Stimulated activated naive B cell treated with anti-CD40 and anti-IgM and Interleukin-4, amounts not matched to agents 10 μg/mL and 1 μg/mL and 100 μg/mL, for 72 hours (primary cell): Measurements from ENCODE around the gene CNTF.

Experiments used
- ATAC-seq, 2 donors: fragments of 150-1000 bp; cut with Tn5 transposase; replicated peaks; 2 replicates each; pipeline ENCODE4 v1.10.0; 2021; ENCODE audit warnings: moderate library complexity in 1 of 2
- DNase-seq: peaks from one replicate; pipeline ENCODE4 v3.0.0; 2021
- H3K27ac Mint-ChIP-seq: one replicate; pipeline ENCODE4 v1.8.0; 2022; ENCODE audit warnings: mild to moderate bottlenecking, mixed read lengths
- H3K27me3 Mint-ChIP-seq, 2 donors: one replicate each; pipeline ENCODE4 v1.8.0; 2022; ENCODE audit warnings: mixed read lengths in 2 of 2
- H3K36me3 Mint-ChIP-seq, 2 donors: one replicate each; pipeline ENCODE4 v1.8.0; 2022; ENCODE audit warnings: mixed read lengths in 2 of 2, mild to moderate bottlenecking in 1 of 2
- H3K4me1 Mint-ChIP-seq, 2 donors: one replicate each; pipeline ENCODE4 v1.8.0; 2022; ENCODE audit warnings: mixed read lengths in 2 of 2, mild to moderate bottlenecking in 1 of 2
- H3K4me3 Mint-ChIP-seq, 2 donors: one replicate each; pipeline ENCODE4 v1.8.0; 2022; ENCODE audit warnings: mild to moderate bottlenecking in 2 of 2, mixed read lengths in 2 of 2, moderate library complexity in 1 of 2
- H3K9me3 Mint-ChIP-seq, 2 donors: one replicate each; pipeline ENCODE4 v1.8.0; 2022; ENCODE audit warnings: mixed read lengths in 2 of 2, mild to moderate bottlenecking in 1 of 2

Gene CNTF

DNA sequence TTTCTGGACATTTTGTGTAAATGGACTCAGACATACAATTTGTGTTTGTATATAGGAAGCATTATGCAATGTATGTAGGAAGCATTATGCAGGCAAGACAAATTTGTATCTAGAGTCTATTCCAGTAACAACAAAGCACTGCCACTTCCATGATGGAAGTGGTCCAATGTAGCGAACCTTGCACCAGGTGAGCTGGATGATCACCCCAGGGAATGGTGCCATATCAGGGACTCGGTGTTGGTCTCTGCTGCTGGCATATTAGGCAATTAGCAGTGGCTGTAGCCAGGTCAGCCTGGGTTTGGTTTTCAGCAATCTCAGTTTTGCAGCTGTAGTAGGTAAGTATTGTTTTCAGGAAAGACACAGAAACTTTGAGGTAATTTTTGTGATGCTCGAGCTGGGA is 30.8 kb upstream of the CNTF start:
- no peak overlapping the region for H3K27ac Mint-ChIP-seq
- no peak for DNase-seq
- H3K4me1 Mint-ChIP-seq = peaks cover 32 to 71% of the 10 kb centered on the region in 2 donors
- H3K27me3 Mint-ChIP-seq = no peaks in the 10 kb centered on the region
- H3K4me3 Mint-ChIP-seq = no peak overlapping the region
- no peak for ATAC-seq
- H3K36me3 Mint-ChIP-seq = peaks cover 43 to 59% of the 10 kb centered on the region in 2 donors
- peaks cover 0 to 2% of the 10 kb centered on the region in 2 donors for H3K9me3 Mint-ChIP-seq

DNA sequence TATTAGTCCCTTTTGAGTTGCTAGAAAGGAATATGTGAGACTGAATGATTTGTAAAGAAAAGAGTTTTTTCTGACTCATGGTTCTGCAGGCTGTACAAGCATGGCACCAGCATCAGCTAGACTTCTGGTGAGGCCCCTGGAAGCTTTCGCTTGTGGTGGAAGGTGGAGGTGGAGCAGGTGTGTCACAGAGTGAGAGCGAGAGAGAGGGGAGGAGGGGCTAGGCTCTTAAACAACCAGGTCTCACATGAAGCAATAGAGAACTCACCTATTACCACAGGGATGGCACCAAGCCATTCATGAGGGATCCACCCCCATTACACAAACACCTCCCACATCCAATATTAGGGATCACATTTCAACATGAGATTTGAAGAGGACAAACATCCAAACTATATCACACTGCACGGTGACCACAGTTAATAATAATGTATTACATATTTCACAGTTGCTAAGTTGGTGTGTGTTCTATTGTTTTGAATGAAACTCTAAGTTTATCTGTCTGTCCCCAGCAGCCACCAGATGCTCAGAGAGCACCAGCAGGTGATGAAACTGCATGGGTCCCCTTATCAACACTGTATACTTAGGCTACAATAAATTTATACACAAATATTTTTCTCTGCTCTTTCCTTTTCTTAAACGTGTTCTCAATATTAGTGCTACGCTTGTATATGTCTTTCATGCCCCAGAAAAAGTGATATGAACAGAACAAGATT is 29.5 kb upstream of the CNTF start:
- ATAC-seq (peak in 1 of 2 donors; percentile 8), DNase-seq (no peak)
- peaks cover 36 to 74% of the 10 kb centered on the region in 2 donors for H3K4me1 Mint-ChIP-seq
- no peaks in the 10 kb centered on the region for H3K27me3 Mint-ChIP-seq
- no peak overlapping the region for H3K4me3 Mint-ChIP-seq
- peak overlapping the region; percentile 74 for H3K27ac Mint-ChIP-seq
- peaks cover 40 to 54% of the 10 kb centered on the region in 2 donors for H3K36me3 Mint-ChIP-seq
- H3K9me3 Mint-ChIP-seq = no peaks in the 10 kb centered on the region

DNA sequence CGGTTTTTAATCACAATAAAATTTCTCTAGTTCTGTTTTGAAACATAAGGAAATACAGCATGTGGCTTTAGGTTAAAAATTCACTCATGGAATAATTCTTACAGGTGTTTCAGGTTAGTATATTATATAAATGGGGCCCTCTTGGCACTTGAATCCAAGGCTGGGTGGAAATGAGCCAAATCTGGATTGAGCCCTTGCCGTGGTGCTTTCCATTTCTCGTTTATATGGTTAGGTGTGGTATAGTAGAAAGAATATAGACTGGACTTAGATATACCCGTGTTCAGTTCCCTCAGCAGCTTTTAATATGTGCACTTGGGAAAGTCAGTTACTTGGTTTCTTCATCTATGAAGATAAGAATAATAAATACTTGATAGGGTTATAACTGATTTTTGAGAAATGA is 27.6 kb upstream of the CNTF start:
- no peak overlapping the region for H3K27ac Mint-ChIP-seq
- H3K4me3 Mint-ChIP-seq = no peak overlapping the region
- H3K27me3 Mint-ChIP-seq = no peaks in the 10 kb centered on the region
- ATAC-seq (no peak), DNase-seq (no peak)
- H3K36me3 Mint-ChIP-seq = peaks cover 48 to 64% of the 10 kb centered on the region in 2 donors
- peaks cover 40 to 81% of the 10 kb centered on the region in 2 donors for H3K4me1 Mint-ChIP-seq
- no peaks in the 10 kb centered on the region for H3K9me3 Mint-ChIP-seq

DNA sequence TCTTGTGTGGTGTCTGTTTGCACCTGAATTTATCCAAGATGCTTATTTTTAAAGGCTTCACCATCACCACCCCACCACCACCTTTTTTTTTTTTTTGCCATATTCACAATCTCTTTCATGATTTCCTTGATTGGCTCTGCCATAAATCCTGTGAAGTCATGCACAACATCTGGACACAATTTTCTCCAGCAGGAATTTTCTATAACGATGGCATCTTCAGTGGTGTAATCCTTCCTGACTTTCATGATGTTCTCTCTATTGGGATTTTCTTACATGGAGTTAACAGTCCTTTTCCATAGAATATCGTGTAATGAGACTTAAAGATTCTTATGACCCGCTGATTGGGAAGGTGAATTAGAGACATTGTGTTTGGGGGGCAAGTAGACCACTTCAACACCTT is 25.8 kb upstream of the CNTF start:
- DNase-seq (no peak), ATAC-seq (no peak)
- H3K4me3 Mint-ChIP-seq = peak overlapping the region; percentile 5 to 58
- H3K27me3 Mint-ChIP-seq = no peaks in the 10 kb centered on the region
- peak overlapping the region; percentile 82 for H3K27ac Mint-ChIP-seq
- H3K9me3 Mint-ChIP-seq = no peaks in the 10 kb centered on the region
- peaks cover 46 to 88% of the 10 kb centered on the region in 2 donors for H3K4me1 Mint-ChIP-seq
- peaks cover 47 to 61% of the 10 kb centered on the region in 2 donors for H3K36me3 Mint-ChIP-seq

DNA sequence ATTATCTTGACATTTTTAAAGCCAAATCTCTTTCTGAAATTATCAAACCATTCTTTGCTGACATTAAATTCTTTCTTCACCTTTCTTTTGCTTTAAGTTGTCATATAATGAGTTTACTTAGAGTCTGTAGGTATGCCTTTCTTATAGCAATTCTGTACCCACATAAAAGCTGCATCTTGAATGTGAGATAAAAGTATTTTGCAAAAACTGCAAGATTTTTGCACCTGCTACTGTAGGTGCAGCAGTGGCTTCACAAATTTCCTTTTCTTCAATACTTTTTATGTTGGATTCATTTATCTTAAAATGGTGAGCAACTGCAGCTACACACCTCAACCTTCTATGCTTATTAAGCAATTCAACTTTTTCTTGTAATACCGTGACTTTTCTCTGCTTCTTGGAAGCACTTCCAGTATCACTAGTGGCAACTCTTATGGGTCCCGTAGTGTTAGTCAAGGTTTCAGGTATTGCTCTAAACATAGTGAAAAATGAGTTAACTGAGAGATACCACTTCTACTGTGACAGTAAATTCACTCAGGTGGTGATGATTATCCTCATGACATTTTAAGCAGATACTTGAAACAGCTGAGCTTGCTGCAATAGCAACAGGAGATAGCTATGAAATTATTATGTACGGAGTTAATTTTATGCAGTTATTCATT is 24.9 kb upstream of the CNTF start:
- no peaks in the 10 kb centered on the region for H3K9me3 Mint-ChIP-seq
- DNase-seq (no peak), ATAC-seq (peak; percentile 15 to 31)
- peak overlapping the region; percentile 11 for H3K27ac Mint-ChIP-seq
- H3K4me1 Mint-ChIP-seq = peaks cover 43 to 88% of the 10 kb centered on the region in 2 donors
- H3K27me3 Mint-ChIP-seq = no peaks in the 10 kb centered on the region
- peak overlapping the region in 1 of 2 donors; percentile 30 for H3K4me3 Mint-ChIP-seq
- H3K36me3 Mint-ChIP-seq = peaks cover 52 to 62% of the 10 kb centered on the region in 2 donors

DNA sequence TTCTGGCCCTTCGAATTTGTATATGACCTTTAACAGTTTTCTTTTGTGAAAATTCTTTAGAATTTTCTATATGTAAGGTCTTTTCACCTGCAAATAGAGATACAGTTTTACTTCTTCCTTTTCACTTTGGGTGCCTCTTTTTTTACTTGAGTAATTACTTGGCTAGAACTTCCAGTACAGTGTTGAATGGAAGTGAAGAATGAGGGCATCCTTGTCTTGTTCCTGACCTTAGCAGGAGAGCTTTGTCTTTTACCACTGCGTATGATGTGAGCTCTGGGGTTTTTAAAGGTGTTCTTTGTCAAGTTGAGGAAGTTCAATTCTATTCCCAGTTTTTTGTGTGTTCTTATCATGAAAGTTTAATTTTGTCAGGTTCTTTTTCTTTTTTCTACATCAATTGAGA is 22.0 kb upstream of the CNTF start:
- H3K4me1 Mint-ChIP-seq = peaks cover 59 to 93% of the 10 kb centered on the region in 2 donors
- DNase-seq (no peak), ATAC-seq (peak; percentile 86 to 88)
- peak overlapping the region; percentile 86 for H3K27ac Mint-ChIP-seq
- H3K27me3 Mint-ChIP-seq = no peaks in the 10 kb centered on the region
- H3K9me3 Mint-ChIP-seq = peaks cover 0 to 1% of the 10 kb centered on the region in 2 donors
- peak overlapping the region; percentile 75 to 86 for H3K4me3 Mint-ChIP-seq
- H3K36me3 Mint-ChIP-seq = peaks cover 63 to 78% of the 10 kb centered on the region in 2 donors

DNA sequence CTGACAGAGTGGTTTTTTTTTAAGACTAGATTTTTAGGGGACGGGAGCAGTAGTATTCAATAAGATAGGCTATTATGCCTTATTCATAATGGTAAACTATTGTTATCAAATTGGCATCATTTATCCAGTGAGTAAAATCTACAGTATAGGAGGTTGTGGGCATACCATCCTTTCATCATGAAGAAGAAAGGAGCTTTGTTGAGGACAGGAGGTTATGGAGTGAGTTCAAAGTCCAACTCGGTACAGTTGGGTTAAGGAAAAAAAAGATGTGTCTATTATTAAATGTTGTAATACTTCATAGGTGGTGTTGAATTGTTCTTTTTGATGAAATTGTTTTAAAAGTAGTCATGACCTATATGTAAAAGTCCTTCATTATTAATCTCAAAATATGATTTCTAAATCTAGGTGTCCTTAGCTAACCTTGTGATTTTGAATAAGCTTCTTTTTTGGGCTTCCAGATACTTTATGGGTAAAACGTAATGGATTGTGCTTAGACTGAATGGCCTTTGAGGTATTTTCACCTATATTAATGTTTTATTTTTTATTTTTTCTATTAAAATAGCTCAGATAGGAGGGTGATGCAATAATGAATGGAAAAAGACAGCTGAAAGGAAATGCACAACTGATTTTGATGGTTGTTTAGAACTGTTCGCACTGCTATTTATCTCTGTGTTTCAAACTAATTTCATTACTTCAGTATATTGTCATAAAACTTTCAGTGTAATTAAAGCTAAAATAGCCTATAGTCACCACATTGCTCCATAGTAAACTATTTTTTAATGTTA is 15.3 kb upstream of the CNTF start:
- Mint-ChIP-seq H3K4me3 (peak overlapping the region; percentile 10 to 83), H3K27me3 (no peaks in the 10 kb centered on the region), H3K27ac (peak overlapping the region; percentile 91), H3K9me3 (peaks cover 0 to 5% of the 10 kb centered on the region in 2 donors), H3K36me3 (peaks cover 69 to 74% of the 10 kb centered on the region in 2 donors), H3K4me1 (peaks cover 44 to 80% of the 10 kb centered on the region in 2 donors)
- no peak for ATAC-seq
- no peak for DNase-seq

DNA sequence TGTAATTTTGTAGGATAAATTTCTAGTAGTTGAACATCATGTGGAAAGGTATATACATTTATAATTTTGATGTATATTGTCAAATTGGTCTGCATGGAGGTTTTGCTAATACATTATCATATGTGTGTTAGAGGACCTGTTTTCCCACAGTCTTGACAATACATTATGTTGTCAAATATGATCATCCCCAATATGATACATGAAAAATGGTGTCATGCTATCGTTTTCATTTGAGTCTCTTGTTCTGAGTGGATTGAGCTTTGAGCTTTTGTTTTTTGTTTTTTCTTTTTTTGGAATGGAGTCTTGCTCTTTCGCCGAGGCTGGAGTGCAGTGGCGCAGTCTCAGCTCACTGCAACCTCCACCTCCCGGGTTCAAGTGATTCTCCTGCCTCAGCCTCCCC is 14.1 kb upstream of the CNTF start:
- peaks cover 63 to 68% of the 10 kb centered on the region in 2 donors for H3K36me3 Mint-ChIP-seq
- H3K9me3 Mint-ChIP-seq = peaks cover 0 to 5% of the 10 kb centered on the region in 2 donors
- DNase-seq = no peak
- peaks cover 36 to 68% of the 10 kb centered on the region in 2 donors for H3K4me1 Mint-ChIP-seq
- peak overlapping the region; percentile 42 for H3K27ac Mint-ChIP-seq
- H3K27me3 Mint-ChIP-seq = no peaks in the 10 kb centered on the region
- H3K4me3 Mint-ChIP-seq = no peak overlapping the region
- no peak for ATAC-seq

DNA sequence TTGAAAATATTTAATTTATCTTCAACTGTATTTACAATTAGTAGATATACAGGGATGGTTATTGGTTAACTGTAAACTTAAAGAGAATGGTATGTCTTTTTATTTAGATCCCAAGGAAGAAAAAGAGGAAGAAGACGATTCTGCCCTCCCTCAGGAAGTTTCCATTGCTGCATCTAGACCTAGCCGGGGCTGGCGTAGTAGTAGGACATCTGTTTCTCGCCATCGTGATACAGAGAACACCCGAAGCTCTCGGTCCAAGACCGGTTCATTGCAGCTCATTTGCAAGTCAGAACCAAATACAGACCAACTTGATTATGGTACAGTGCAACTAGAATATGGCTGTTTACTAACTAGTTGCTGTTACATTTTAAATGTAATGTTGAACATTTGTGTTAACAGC is 12.7 kb upstream of the CNTF start:
- peak overlapping the region; percentile 59 for H3K27ac Mint-ChIP-seq
- DNase-seq = no peak
- ATAC-seq = peak; percentile 53 to 59
- peaks cover 61 to 63% of the 10 kb centered on the region in 2 donors for H3K36me3 Mint-ChIP-seq
- peaks cover 28 to 62% of the 10 kb centered on the region in 2 donors for H3K4me1 Mint-ChIP-seq
- H3K27me3 Mint-ChIP-seq = no peaks in the 10 kb centered on the region
- peak overlapping the region; percentile 44 to 59 for H3K4me3 Mint-ChIP-seq
- peaks cover 0 to 5% of the 10 kb centered on the region in 2 donors for H3K9me3 Mint-ChIP-seq

DNA sequence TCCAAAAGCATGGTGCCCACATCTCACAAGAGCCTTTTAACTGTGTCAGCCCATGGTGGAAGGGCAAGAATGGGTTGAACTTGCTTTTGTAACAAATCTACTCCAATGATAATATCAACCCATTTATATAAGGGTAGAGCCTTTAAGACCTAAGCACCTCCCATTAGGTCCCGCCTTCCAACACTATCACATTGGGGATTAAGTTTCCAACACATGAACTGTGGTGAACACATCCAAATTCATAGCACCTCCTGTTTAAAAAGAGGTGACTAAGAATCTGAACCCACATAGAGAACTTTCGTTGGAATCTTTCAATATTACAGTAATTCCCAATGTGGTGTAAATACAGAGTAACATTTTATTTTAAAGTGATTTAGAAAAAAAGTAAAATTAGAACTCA is 9.2 kb upstream of the CNTF start:
- ATAC-seq = no peak
- H3K27me3 Mint-ChIP-seq = no peaks in the 10 kb centered on the region
- H3K4me3 Mint-ChIP-seq = no peak overlapping the region

DNA sequence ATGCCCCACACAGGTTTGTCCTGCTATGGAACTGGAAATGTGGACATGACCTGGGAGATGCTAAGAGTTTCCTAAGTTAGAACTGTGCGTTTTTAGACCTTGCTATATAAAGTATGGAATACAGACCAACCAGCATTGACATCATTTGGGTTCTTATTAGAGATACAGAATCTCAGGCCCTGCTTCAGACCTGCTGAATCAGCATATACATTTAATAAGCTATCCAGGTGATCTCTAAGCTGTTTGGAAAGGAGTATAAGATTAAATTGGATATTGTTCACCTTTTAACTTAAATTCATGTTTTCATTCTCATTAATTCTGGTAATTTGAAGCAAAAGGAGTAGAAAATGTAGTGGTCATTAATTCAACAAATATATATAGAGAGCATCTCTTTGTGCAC is 6.9 kb upstream of the CNTF start:
- H3K4me3 Mint-ChIP-seq = no peak overlapping the region
- H3K36me3 Mint-ChIP-seq = peaks cover 63 to 70% of the 10 kb centered on the region in 2 donors
- no peaks in the 10 kb centered on the region for H3K9me3 Mint-ChIP-seq
- ATAC-seq = no peak
- peaks cover 14 to 45% of the 10 kb centered on the region in 2 donors for H3K4me1 Mint-ChIP-seq
- no peaks in the 10 kb centered on the region for H3K27me3 Mint-ChIP-seq
- DNase-seq = no peak
- peak overlapping the region; percentile 89 for H3K27ac Mint-ChIP-seq

More for the DNA sequence above, 9.2 kb upstream of the CNTF start:
- Mint-ChIP-seq H3K4me1 (peaks cover 19 to 50% of the 10 kb centered on the region in 2 donors), H3K27ac (no peak overlapping the region), H3K9me3 (no peaks in the 10 kb centered on the region), H3K36me3 (peaks cover 60 to 62% of the 10 kb centered on the region in 2 donors)
- DNase-seq = no peak

DNA sequence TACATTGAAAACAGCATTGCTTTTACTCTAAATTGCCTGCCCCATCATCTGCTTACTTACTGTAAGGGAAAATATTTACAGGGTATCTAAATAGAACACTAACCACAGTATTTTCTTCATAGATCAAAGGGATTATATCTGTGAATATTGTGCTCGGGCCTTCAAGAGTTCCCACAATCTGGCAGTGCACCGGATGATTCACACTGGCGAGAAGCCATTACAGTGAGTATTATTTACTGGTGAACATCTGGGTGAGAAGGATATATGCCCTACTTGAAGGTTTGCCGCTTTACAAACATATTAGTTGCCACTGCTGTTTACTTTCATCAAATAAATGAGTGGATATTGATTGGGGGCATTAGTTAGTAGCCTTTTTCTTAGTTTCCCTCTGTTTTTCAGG is 5.9 kb upstream of the CNTF start:
- ATAC-seq = no peak
- peak overlapping the region; percentile 57 for H3K27ac Mint-ChIP-seq
- H3K27me3 Mint-ChIP-seq = no peaks in the 10 kb centered on the region
- peaks cover 11 to 36% of the 10 kb centered on the region in 2 donors for H3K4me1 Mint-ChIP-seq
- DNase-seq = no peak
- peaks cover 55 to 62% of the 10 kb centered on the region in 2 donors for H3K36me3 Mint-ChIP-seq
- H3K9me3 Mint-ChIP-seq = no peaks in the 10 kb centered on the region
- no peak overlapping the region for H3K4me3 Mint-ChIP-seq

DNA sequence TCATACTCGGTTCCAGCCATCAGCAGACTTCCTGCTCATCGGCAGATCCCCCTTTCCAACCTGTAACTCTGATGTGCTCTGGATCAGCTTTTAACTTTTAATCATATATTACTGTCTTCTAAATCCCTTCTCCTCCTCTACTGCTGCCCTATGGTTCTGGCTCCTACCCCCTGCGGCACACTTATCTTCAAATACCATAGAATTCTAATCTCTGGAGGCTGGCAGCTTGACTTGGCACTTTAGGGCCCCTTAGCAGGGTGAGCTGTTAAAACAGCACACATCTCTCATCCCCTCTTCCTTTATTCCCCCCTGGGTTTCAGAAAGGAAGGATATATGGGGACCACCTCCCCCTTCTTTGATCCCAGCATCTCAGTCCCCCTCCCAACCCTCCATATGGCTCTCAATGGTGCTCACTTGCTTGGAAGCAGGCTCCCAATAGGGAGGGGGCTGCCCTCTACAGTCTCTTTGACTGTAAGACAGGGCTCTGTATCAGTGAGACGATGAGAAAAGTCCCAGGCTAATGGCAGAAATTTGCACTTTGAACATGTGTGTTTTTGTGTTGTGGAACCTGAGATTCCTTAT is 4.4 kb upstream of the CNTF start:
- ATAC-seq (peak; percentile 68 to 77), DNase-seq (no peak)
- Mint-ChIP-seq H3K9me3 (no peaks in the 10 kb centered on the region), H3K27me3 (no peaks in the 10 kb centered on the region), H3K4me3 (peak overlapping the region in 1 of 2 donors; percentile 21), H3K27ac (peak overlapping the region; percentile 20), H3K36me3 (peaks cover 60 to 64% of the 10 kb centered on the region in 2 donors), H3K4me1 (peaks cover 11 to 35% of the 10 kb centered on the region in 2 donors)
